ENCODE measurements around the gene METTL21A. TPM values are rescaled to one million over a fixed set of nuclear protein-coding genes. Genes with fewer than 3 reads are reported as not detected.

The METTL21A gene
- total RNA-seq, 2 experiments from 2014 or later: 33.7 to 39.2 TPM

DNA sequence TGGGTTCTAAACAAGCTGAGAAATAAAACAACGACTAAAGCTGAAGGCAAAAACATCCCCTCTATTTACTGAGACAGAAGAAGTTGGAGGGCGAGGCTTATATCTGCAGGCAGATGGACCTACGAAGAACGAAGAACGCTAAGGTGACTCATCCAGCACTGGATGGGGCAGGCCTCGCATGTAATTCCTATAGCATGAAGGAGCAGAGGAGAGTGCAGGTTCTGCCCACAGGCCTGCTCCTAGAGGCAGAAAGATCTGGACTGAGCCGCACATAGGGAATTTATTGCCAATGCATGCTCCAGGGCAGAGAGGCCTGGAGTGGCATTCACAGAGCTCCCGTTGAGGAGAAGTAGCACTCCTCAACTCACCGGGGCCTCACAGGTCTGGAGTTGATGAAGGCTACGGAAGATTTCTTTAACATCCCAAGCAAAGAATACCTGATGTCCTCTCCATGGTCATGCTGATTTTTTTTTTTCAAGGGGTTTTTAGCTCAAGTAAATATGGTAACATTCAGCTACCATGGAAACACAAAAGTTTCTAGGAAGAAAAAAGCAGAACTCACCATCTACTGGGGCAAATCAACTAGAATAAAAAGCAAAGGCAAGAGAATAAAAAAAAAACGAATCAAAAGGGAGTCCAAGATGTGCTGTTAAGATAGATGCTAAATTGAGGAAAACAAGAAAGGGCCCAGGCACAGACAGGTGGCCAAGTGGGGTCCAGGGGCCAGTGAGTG lies 10.4 kb upstream of the METTL21A start:
- H3K4me1 Mint-ChIP-seq: peaks cover 8% of the 10 kb centered on the region
- no peak overlapping the region for H3K27ac Mint-ChIP-seq
- no peaks in the 10 kb centered on the region for H3K36me3 Mint-ChIP-seq
- DNase-seq: no peak
- no peak overlapping the region for H3K4me3 Mint-ChIP-seq
- H3K9me3 Mint-ChIP-seq: peaks cover 4% of the 10 kb centered on the region
- H3K27me3 Mint-ChIP-seq: no peaks in the 10 kb centered on the region

DNA sequence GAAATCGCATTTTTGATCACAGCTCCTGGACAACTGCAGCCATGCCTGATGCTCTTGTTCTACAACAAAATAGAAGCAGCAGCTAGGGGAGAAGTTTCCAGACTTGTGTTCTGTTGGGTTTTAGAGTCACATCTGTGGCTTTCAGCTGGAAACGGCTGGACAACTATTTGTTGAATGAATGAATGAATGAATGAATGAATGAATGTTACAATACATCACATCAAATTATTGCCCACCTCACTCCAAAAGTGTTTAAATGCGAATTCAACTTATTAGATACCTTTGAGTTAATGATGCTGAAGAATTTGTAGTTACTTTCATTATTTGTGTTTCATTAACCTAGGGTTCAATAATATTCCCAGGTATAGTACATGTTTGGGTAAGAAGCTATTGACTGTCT lies 8.5 kb upstream of the METTL21A start:
- Mint-ChIP-seq H3K9me3 (no peaks in the 10 kb centered on the region), H3K27me3 (no peaks in the 10 kb centered on the region), H3K27ac (no peak overlapping the region), H3K36me3 (no peaks in the 10 kb centered on the region), H3K4me3 (no peak overlapping the region), H3K4me1 (peaks cover 8% of the 10 kb centered on the region)
- no peak for DNase-seq

DNA sequence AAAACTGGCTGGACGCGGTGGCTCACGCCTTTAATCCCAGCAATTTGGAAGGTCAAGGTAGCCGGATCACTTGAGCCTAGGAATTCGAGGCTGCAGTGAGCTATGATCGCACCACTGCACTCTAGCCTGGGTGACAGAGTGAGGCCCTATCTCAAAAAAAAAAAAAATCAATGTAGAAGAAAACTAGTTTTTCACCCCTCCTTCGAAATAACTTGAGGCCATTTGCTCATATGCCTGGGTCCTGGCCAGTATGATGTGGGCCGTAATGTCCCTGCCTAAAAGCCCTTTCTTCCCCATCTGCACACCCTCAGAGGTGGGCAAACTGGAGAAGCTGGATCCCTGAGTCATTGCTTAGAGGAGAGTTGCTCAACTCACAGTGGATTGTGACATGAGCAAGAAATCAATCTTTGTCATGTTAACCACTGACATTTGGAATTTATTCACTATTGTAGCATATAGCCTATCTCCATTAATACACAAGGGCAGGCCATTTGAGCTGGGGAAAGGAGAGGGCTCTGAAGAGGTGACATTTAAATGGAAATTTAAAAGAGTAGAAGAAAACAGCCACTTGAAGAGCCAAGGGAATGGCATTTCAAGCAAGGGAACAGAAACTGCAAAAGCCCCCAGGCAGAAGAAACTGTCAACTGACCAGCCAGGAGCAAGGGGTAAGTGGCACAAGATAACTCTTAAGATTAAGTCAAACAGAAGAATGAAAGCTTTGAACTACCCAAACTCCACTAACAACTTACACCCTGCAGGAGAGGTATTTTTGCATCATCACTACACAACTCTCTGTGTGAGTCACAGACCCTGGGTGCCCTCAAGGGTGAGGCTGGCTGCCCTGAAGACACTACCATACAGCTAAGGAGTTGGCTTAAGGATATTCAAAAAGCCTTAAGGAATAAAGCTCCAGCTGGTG lies 7.6 kb upstream of the METTL21A start:
- Mint-ChIP-seq H3K9me3 (no peaks in the 10 kb centered on the region), H3K4me3 (no peak overlapping the region), H3K36me3 (no peaks in the 10 kb centered on the region), H3K27me3 (no peaks in the 10 kb centered on the region), H3K27ac (no peak overlapping the region), H3K4me1 (peaks cover 8% of the 10 kb centered on the region)
- DNase-seq: no peak

GRCh38 chr2:207630491-207630890 lies 5.3 kb upstream of the METTL21A start:
- Mint-ChIP-seq H3K27me3 (no peaks in the 10 kb centered on the region), H3K36me3 (no peaks in the 10 kb centered on the region), H3K4me1 (peaks cover 16% of the 10 kb centered on the region), H3K9me3 (no peaks in the 10 kb centered on the region), H3K4me3 (no peak overlapping the region), H3K27ac (no peak overlapping the region)
- no peak for DNase-seq

DNA sequence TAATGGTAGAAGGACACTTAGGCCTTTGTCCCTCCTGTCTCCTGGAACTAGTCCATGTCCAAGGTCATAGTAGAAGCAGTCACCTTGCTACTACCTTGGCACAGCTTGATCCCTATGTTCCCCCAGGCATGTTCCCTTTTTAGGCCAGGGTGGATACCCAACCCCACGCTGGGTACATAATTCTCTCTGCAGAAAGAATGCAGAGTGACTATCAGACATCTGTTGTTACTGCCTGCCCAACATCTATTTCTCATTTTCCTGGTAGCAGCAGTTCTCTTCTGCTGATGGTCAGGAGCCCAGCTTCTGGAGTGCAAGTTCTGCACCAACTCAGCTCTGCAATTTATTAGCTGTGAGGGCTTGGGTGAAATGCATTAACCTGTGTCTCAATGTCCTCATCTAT lies 4.4 kb upstream of the METTL21A start:
- Mint-ChIP-seq H3K36me3 (no peaks in the 10 kb centered on the region), H3K27ac (no peak overlapping the region), H3K9me3 (no peaks in the 10 kb centered on the region), H3K27me3 (no peaks in the 10 kb centered on the region), H3K4me1 (peaks cover 16% of the 10 kb centered on the region), H3K4me3 (no peak overlapping the region)
- no peak for DNase-seq

- peaks cover 37% of the 10 kb centered on the region for H3K36me3 Mint-ChIP-seq
- DNase-seq: peak; percentile 72
- H3K4me1 Mint-ChIP-seq: peaks cover 42% of the 10 kb centered on the region
- peak overlapping the region; percentile 90 for H3K4me3 Mint-ChIP-seq
- H3K27ac Mint-ChIP-seq: peak overlapping the region; percentile 92
- H3K9me3 Mint-ChIP-seq: no peaks in the 10 kb centered on the region
- H3K27me3 Mint-ChIP-seq: no peaks in the 10 kb centered on the region
These were observed 795 bp downstream of the METTL21A start for GRCh38 chr2:207624185-207625013.

DNA sequence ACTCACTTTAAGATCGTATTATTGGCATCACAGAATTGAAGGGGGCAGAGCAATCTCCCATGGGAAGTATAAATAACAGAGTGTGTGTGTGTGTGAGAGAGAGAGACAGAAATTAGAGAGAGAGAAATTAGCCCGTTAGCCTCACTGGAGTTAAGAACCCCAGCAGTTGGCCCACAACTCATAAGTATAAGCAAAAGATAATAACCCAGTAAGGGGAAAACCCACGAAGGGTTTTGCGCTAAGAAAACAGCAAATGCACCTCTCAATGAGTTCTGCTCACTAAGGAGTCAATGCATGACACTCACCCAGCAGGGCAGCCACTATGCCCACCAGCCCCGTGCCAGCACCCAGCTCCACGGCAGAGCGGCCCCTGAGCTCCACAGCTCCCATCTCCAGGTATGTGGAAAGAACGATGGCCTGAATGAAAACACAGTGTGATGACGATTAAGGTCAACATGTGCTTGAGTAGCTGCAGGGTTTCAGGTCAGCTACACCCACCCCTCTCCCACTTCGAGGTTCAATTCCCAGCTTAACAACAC lies 3.6 kb downstream of the METTL21A start:
- H3K4me3 Mint-ChIP-seq: peak overlapping the region; percentile 22
- peaks cover 39% of the 10 kb centered on the region for H3K4me1 Mint-ChIP-seq
- H3K9me3 Mint-ChIP-seq: no peaks in the 10 kb centered on the region
- peaks cover 49% of the 10 kb centered on the region for H3K36me3 Mint-ChIP-seq
- H3K27me3 Mint-ChIP-seq: no peaks in the 10 kb centered on the region
- peak overlapping the region; percentile 65 for H3K27ac Mint-ChIP-seq
- DNase-seq: no peak

GRCh38 chr2:207619764-207620203 lies 5.4 kb downstream of the METTL21A start:
- H3K27me3 Mint-ChIP-seq: no peaks in the 10 kb centered on the region
- H3K4me3 Mint-ChIP-seq: no peak overlapping the region
- DNase-seq: no peak
- H3K27ac Mint-ChIP-seq: peak overlapping the region; percentile 2
- H3K4me1 Mint-ChIP-seq: peaks cover 37% of the 10 kb centered on the region
- no peaks in the 10 kb centered on the region for H3K9me3 Mint-ChIP-seq
- peaks cover 56% of the 10 kb centered on the region for H3K36me3 Mint-ChIP-seq

DNA sequence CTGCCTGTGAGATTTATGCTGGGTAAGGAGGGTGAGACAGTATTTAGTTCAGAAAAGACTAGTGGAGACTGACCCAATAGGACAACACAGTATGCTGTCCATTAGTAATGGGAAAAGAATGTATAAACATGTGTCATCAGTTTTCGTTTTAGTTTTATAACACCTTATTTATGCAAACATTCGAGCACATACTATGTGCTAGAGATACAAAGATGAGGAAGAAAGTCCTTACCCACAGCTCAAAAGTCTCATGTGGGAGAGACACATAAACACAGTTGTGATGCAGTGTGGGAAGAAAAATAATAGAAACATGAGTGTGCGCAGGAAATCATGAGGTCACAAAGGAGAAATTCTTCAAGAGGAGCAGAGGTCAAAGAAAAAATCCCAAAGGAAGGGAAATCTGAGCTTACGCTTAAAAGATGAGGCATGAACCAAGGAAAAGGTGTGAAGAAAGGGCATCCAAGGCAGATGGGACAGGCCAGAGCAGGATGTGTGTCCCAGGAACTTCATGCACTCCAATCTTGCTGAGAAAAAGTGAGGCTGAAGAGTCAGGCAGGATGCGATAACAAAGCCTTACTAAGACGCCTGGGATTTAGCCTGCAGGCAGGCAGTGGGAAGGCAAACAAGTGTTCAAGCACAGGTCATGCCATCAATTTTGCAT lies 8.1 kb downstream of the METTL21A start:
- Mint-ChIP-seq H3K9me3 (no peaks in the 10 kb centered on the region), H3K36me3 (peaks cover 54% of the 10 kb centered on the region), H3K27ac (peak overlapping the region; percentile 7), H3K4me1 (peaks cover 25% of the 10 kb centered on the region), H3K27me3 (no peaks in the 10 kb centered on the region), H3K4me3 (no peak overlapping the region)
- DNase-seq: no peak

DNA sequence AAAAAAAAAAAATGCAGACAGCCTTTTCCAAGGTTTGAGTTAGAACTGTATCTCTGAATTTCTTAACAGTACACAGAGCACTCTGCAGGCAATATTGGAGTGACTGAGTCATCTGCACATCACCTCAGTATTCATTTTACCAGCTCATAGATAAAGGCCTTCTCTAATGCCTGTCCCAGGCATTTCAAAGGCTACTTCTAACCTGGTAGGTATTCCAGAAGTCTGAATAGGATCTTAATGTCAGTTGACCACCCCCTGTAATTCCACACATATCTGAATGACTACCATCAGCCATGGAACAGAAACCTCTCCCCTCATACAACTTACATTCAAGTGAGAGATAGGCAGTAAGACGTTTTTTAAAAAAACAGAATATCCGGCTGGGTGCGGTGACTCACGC lies 9.0 kb downstream of the METTL21A start:
- H3K36me3 Mint-ChIP-seq: peaks cover 46% of the 10 kb centered on the region

DNA sequence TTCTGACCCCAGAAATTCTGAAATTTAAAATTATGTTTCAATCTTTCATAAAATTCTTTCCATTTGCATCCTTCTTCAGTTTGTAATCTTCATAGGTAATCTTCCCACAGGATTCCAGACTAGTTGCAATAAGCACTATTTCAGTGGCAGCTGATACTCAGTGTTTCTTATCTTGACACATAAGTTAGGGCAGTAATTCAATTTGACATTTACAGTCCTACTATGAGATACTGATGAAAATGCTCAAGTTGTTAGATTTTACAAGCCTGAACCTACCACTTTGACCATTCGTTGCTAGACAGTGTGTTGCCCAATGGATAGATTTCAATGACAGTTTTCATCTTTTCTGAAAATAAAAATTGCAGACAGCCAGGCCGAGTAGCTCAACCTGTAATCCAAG lies 10.4 kb downstream of the METTL21A start:
- no peaks in the 10 kb centered on the region for H3K9me3 Mint-ChIP-seq
- H3K27ac Mint-ChIP-seq: no peak overlapping the region
- no peak for DNase-seq
- no peak overlapping the region for H3K4me3 Mint-ChIP-seq
- no peaks in the 10 kb centered on the region for H3K27me3 Mint-ChIP-seq
- H3K4me1 Mint-ChIP-seq: peaks cover 7% of the 10 kb centered on the region
- H3K36me3 Mint-ChIP-seq: peaks cover 39% of the 10 kb centered on the region

More for the DNA sequence above, 9.0 kb downstream of the METTL21A start:
- Mint-ChIP-seq H3K27ac (no peak overlapping the region), H3K4me3 (no peak overlapping the region), H3K9me3 (no peaks in the 10 kb centered on the region), H3K27me3 (no peaks in the 10 kb centered on the region), H3K4me1 (peaks cover 17% of the 10 kb centered on the region)
- no peak for DNase-seq

DNA sequence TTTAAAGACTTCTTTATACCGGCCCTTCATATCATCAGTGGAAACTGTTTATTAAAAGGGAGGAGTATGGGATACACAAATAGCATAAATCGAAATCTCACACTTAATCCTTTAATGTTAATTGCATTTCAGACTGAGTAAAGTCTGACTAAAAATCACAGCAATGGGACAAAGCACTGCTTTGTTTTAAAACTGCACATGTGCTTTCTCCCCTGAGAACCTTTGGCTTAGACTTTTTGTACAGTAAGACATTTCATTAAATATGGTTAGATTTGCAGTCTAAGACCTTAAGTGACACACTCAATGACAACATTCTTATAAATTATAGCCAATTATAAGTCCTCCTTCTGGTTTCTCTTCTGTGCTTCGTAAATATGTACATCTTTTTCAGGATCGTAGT lies 12.5 kb downstream of the METTL21A start:
- peaks cover 48% of the 10 kb centered on the region for H3K36me3 Mint-ChIP-seq
- no peak overlapping the region for H3K27ac Mint-ChIP-seq
- peaks cover 4% of the 10 kb centered on the region for H3K9me3 Mint-ChIP-seq
- peaks cover 3% of the 10 kb centered on the region for H3K4me1 Mint-ChIP-seq
- H3K4me3 Mint-ChIP-seq: no peak overlapping the region
- no peaks in the 10 kb centered on the region for H3K27me3 Mint-ChIP-seq
- no peak for DNase-seq

GRCh38 chr2:207606829-207607228 lies 18.4 kb downstream of the METTL21A start:
- H3K4me3 Mint-ChIP-seq: no peak overlapping the region
- H3K27ac Mint-ChIP-seq: no peak overlapping the region
- H3K36me3 Mint-ChIP-seq: peaks cover 35% of the 10 kb centered on the region
- peaks cover 4% of the 10 kb centered on the region for H3K9me3 Mint-ChIP-seq
- no peak for DNase-seq
- H3K27me3 Mint-ChIP-seq: no peaks in the 10 kb centered on the region
- H3K4me1 Mint-ChIP-seq: peaks cover 15% of the 10 kb centered on the region

- no peak for DNase-seq
- Mint-ChIP-seq H3K27ac (no peak overlapping the region), H3K9me3 (peaks cover 4% of the 10 kb centered on the region), H3K27me3 (no peaks in the 10 kb centered on the region), H3K4me1 (peaks cover 20% of the 10 kb centered on the region), H3K36me3 (peaks cover 38% of the 10 kb centered on the region), H3K4me3 (no peak overlapping the region)
These were observed 18.8 kb downstream of the METTL21A start for GRCh38 chr2:207606399-207606798.

Measured in activated naive CD8-positive, alpha-beta T cell treated with anti-CD3 and anti-CD28 coated beads for 36 hours (primary cell).